GM12874 (cell line): ENCODE results near the gene ZBTB20.

ENCODE experiments used
- CTCF ChIP-seq: IDR thresholded peaks from 2 replicates; pipeline ENCODE4 v1.5.1; 2011; ENCODE audit warnings: low read depth, mild to moderate bottlenecking, control low read depth, low read length, moderate library complexity; ENCODE audit not compliant: insufficient read depth

ZBTB20 gene

GRCh38 chr3:115090712-115091111, 56.4 kb downstream of the ZBTB20 start:
- no peak for TF ChIP-seq CTCF

GRCh38 chr3:115089481-115089880, 57.6 kb downstream of the ZBTB20 start:
- TF ChIP-seq CTCF = no peak

GRCh38 chr3:115087512-115087911, 59.6 kb downstream of the ZBTB20 start:
- no peak for TF ChIP-seq CTCF

- no peak for TF ChIP-seq CTCF
These were observed 60.7 kb downstream of the ZBTB20 start for GRCh38 chr3:115086344-115086743.

GRCh38 chr3:115085197-115085865, 61.8 kb downstream of the ZBTB20 start:
- no peak for TF ChIP-seq CTCF

GRCh38 chr3:115084686-115085085, 62.4 kb downstream of the ZBTB20 start:
- no peak for TF ChIP-seq CTCF

- no peak for TF ChIP-seq CTCF
These were observed 64.8 kb downstream of the ZBTB20 start for GRCh38 chr3:115082260-115082659.
